Osteocyte (in vitro differentiated cells): ENCODE measurements around the gene ANAPC2. TPM values are rescaled to one million over a fixed set of nuclear protein-coding genes. Genes with fewer than 3 reads are reported as not detected.

Source experiments
- DNase-seq: peaks from one replicate; pipeline ENCODE4 v3.0.0; 2021; ENCODE audit warnings: mixed read lengths; ENCODE audit not compliant: unreplicated experiment; ENCODE audit errors: extremely low spot score
- H3K27ac Mint-ChIP-seq: one replicate; pipeline ENCODE4 v1.8.0; 2021; ENCODE audit warnings: mild to moderate bottlenecking, mixed read lengths; ENCODE audit not compliant: unreplicated experiment
- H3K27me3 Mint-ChIP-seq: one replicate; pipeline ENCODE4 v1.8.0; 2021; ENCODE audit warnings: mixed read lengths; ENCODE audit not compliant: unreplicated experiment
- H3K36me3 Mint-ChIP-seq: one replicate; pipeline ENCODE4 v1.8.0; 2021; ENCODE audit warnings: mixed read lengths; ENCODE audit not compliant: unreplicated experiment
- H3K4me1 Mint-ChIP-seq: one replicate; pipeline ENCODE4 v1.8.0; 2021; ENCODE audit warnings: mixed read lengths; ENCODE audit not compliant: unreplicated experiment
- H3K4me3 Mint-ChIP-seq: one replicate; pipeline ENCODE4 v1.8.0; 2021; ENCODE audit warnings: mild to moderate bottlenecking, moderate library complexity, mixed read lengths; ENCODE audit not compliant: unreplicated experiment
- H3K9me3 Mint-ChIP-seq: one replicate; pipeline ENCODE4 v1.8.0; 2021; ENCODE audit warnings: mixed read lengths; ENCODE audit not compliant: unreplicated experiment
- CTCF ChIP-seq: fragments of 200-600 bp; sonication (generic); IDR thresholded peaks from 2 replicates; pipeline ENCODE4 v1.5.0; 2021; ENCODE audit warnings: antibody characterized with exemption, mild to moderate bottlenecking, moderate library complexity
- total RNA-seq: library from RNA; stranded (reverse); gene quantifications from 2 replicates; pipeline ENCODE4 v1.2.1, GENCODE V29; 2021

Gene ANAPC2
- total RNA-seq, 1 donor from 2014 or later: 61.0 TPM

- DNase-seq: no peak
- Mint-ChIP-seq H3K4me1 (peaks cover 3% of the 10 kb centered on the region), H3K36me3 (peaks cover 7% of the 10 kb centered on the region), H3K9me3 (no peaks in the 10 kb centered on the region), H3K27ac (no peak overlapping the region), H3K27me3 (peaks cover 7% of the 10 kb centered on the region), H3K4me3 (no peak overlapping the region)
- no peak for TF ChIP-seq CTCF
These were observed 15.2 kb downstream of the ANAPC2 start for GRCh38 chr9:137172901-137173795.

- Mint-ChIP-seq H3K4me1 (peaks cover 5% of the 10 kb centered on the region), H3K36me3 (no peaks in the 10 kb centered on the region), H3K9me3 (no peaks in the 10 kb centered on the region), H3K27me3 (peaks cover 12% of the 10 kb centered on the region), H3K4me3 (no peak overlapping the region), H3K27ac (no peak overlapping the region)
- no peak for DNase-seq
- TF ChIP-seq CTCF: no peak
These were observed 17.0 kb downstream of the ANAPC2 start for GRCh38 chr9:137171149-137171900.

GRCh38 chr9:137170486-137171148, 17.7 kb downstream of the ANAPC2 start:
- peaks cover 13% of the 10 kb centered on the region for H3K27me3 Mint-ChIP-seq
- no peak for TF ChIP-seq CTCF
- DNase-seq: no peak
- no peak overlapping the region for H3K27ac Mint-ChIP-seq
- H3K9me3 Mint-ChIP-seq: no peaks in the 10 kb centered on the region
- no peaks in the 10 kb centered on the region for H3K36me3 Mint-ChIP-seq
- no peak overlapping the region for H3K4me3 Mint-ChIP-seq
- peaks cover 5% of the 10 kb centered on the region for H3K4me1 Mint-ChIP-seq

GRCh38 chr9:137169896-137170358, 18.4 kb downstream of the ANAPC2 start, which contains the start of gene LRRC26:
Gene LRRC26 (minus strand): TSS chr9:137170051. CDS start chr9:137169943, 108 bp downstream.
- peaks cover 5% of the 10 kb centered on the region for H3K4me1 Mint-ChIP-seq
- no peak within 1 kb of the TSS for H3K27ac Mint-ChIP-seq
- H3K36me3 Mint-ChIP-seq: no peaks in the 10 kb centered on the region
- TF ChIP-seq CTCF: no peak
- DNase-seq: no peak
- peaks cover 16% of the 10 kb centered on the region for H3K27me3 Mint-ChIP-seq
- peak within 1 kb of the TSS; percentile 65 for H3K4me3 Mint-ChIP-seq
- H3K9me3 Mint-ChIP-seq: no peaks in the 10 kb centered on the region
